Measurements from ENCODE around the gene CSTPP1. TPM values are rescaled to one million over a fixed set of nuclear protein-coding genes. Genes with fewer than 3 reads are reported as not detected.

CSTPP1 gene
- total RNA-seq, 4 donors from 2014 or later = 19.1 to 27.0 (median 21.8) TPM

- H3K27me3 ChIP-seq = no peaks in the 10 kb centered on the region
- no peaks in the 10 kb centered on the region for H3K36me3 ChIP-seq
- TF ChIP-seq, protein P1, sequence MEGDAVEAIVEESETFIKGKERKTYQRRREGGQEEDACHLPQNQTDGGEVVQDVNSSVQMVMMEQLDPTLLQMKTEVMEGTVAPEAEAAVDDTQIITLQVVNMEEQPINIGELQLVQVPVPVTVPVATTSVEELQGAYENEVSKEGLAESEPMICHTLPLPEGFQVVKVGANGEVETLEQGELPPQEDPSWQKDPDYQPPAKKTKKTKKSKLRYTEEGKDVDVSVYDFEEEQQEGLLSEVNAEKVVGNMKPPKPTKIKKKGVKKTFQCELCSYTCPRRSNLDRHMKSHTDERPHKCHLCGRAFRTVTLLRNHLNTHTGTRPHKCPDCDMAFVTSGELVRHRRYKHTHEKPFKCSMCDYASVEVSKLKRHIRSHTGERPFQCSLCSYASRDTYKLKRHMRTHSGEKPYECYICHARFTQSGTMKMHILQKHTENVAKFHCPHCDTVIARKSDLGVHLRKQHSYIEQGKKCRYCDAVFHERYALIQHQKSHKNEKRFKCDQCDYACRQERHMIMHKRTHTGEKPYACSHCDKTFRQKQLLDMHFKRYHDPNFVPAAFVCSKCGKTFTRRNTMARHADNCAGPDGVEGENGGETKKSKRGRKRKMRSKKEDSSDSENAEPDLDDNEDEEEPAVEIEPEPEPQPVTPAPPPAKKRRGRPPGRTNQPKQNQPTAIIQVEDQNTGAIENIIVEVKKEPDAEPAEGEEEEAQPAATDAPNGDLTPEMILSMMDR (IDR thresholded peaks at IDR 0.05) = no peak
- no peak for TF ChIP-seq POLR2AphosphoS5 (IDR thresholded peaks at IDR 0.05)
- no peak for TF ChIP-seq POLR2A (IDR thresholded peaks at IDR 0.05)
- no peak for TF ChIP-seq EP300 (IDR thresholded peaks at IDR 0.05)
- no peaks in the 10 kb centered on the region for H3K9me3 ChIP-seq
- no peaks in the 10 kb centered on the region for H3K4me1 ChIP-seq
- no peak overlapping the region for H3K4me3 ChIP-seq
- ATAC-seq = no peak
- H3K27ac ChIP-seq = no peak overlapping the region
- WGBS, 2 donors (ENCODE audit: low coverage in 1 of 2) = 60 to 70% methylated on average over 2 of the region's 2 CpGs
Observed at GRCh38 chr11:47127213-47127612, 190.7 kb downstream of the CSTPP1 start.

- ATAC-seq = no peak
- no peak overlapping the region for H3K27ac ChIP-seq
- no peaks in the 10 kb centered on the region for H3K36me3 ChIP-seq
- no peak overlapping the region for H3K4me3 ChIP-seq
- TF ChIP-seq EP300 (IDR thresholded peaks at IDR 0.05) (no peak), POLR2A (IDR thresholded peaks at IDR 0.05) (no peak), POLR2AphosphoS5 (IDR thresholded peaks at IDR 0.05) (no peak)
- TF ChIP-seq, protein P1 (IDR thresholded peaks at IDR 0.05) = no peak
- no peaks in the 10 kb centered on the region for H3K27me3 ChIP-seq
- 58% methylated on average over 2 of the region's 3 CpGs; no CpG with 5 or more reads in 1 of the 2 donors for WGBS, 2 donors (ENCODE audit: low coverage in 1 of 2)
- H3K9me3 ChIP-seq = no peaks in the 10 kb centered on the region
- no peaks in the 10 kb centered on the region for H3K4me1 ChIP-seq
Observed at GRCh38 chr11:47130543-47130942, 194.0 kb downstream of the CSTPP1 start.

GRCh38 chr11:47131136-47131535, 194.6 kb downstream of the CSTPP1 start:
- Histone ChIP-seq H3K4me1 (no peaks in the 10 kb centered on the region), H3K27me3 (no peaks in the 10 kb centered on the region), H3K9me3 (no peaks in the 10 kb centered on the region), H3K36me3 (no peaks in the 10 kb centered on the region), H3K27ac (no peak overlapping the region), H3K4me3 (no peak overlapping the region)
- no peak for TF ChIP-seq EP300 (IDR thresholded peaks at IDR 0.05)
- no peak for TF ChIP-seq POLR2A (IDR thresholded peaks at IDR 0.05)
- TF ChIP-seq POLR2AphosphoS5 (IDR thresholded peaks at IDR 0.05) = no peak
- TF ChIP-seq, protein P1 (IDR thresholded peaks at IDR 0.05) = no peak
- ATAC-seq = no peak
- WGBS, 2 donors (ENCODE audit: low coverage in 1 of 2) = 100% methylated on average over 1 of the region's 2 CpGs; no CpG with 5 or more reads in 1 of the 2 donors

DNA sequence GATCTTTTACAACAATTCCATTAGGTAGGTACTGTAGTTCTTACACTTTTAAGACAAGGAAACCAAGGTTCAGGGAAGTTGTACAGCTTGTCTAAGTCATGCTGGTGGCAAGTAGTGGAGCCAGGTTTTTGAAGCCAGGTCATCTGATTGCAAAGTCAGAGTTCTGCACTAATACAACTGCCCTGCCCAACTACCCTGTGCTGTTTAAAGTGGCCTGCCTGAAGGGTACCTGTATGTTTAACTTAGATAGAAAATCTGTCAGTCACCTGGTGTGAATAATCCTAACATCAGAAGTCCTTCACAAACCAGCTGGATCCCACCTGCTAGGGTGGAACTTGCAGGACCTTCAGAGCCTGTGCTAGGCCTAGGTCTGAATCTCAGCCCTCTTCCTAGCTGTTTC, 195.9 kb downstream of the CSTPP1 start:
- Histone ChIP-seq H3K4me1 (no peaks in the 10 kb centered on the region), H3K27ac (no peak overlapping the region), H3K27me3 (no peaks in the 10 kb centered on the region), H3K4me3 (no peak overlapping the region), H3K36me3 (peaks cover 0 to 5% of the 10 kb centered on the region in 2 donors), H3K9me3 (no peaks in the 10 kb centered on the region)
- no peak for TF ChIP-seq POLR2AphosphoS5 (IDR thresholded peaks at IDR 0.05)
- no peak for TF ChIP-seq POLR2A (IDR thresholded peaks at IDR 0.05)
- no peak for TF ChIP-seq EP300 (IDR thresholded peaks at IDR 0.05)
- TF ChIP-seq, protein P1 (IDR thresholded peaks at IDR 0.05) = no peak
- ATAC-seq = no peak

DNA sequence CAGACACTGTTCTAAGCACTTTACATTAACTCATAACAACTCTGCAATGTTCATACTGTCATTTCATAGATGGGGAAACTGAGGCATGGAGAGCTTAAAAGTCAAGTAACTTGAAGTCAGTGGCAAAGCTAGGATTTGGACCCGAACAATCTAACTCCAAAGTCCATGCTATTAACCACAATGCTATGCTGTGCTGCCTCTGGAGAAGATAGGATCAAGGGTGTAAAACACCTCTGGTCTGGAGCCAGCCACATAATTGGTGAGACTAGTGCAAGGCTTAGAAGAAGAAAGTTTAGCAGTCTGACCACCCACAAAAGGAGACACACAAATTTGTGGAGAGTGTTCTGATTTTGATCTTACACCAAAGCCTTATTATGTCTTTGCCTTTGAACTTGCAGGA, 196.4 kb downstream of the CSTPP1 start:
- no peaks in the 10 kb centered on the region for H3K27me3 ChIP-seq
- H3K27ac ChIP-seq = no peak overlapping the region
- H3K4me1 ChIP-seq = no peaks in the 10 kb centered on the region
- H3K36me3 ChIP-seq = peaks cover 0 to 10% of the 10 kb centered on the region in 2 donors
- H3K9me3 ChIP-seq = no peaks in the 10 kb centered on the region
- 100% methylated on average over 1 of the region's 1 CpG for WGBS, 2 donors (ENCODE audit: low coverage in 1 of 2)
- ATAC-seq = no peak
- TF ChIP-seq EP300 (IDR thresholded peaks at IDR 0.05) = no peak
- TF ChIP-seq, protein P1 (IDR thresholded peaks at IDR 0.05) = no peak
- TF ChIP-seq POLR2A (IDR thresholded peaks at IDR 0.05) = no peak
- no peak for TF ChIP-seq POLR2AphosphoS5 (IDR thresholded peaks at IDR 0.05)
- no peak overlapping the region for H3K4me3 ChIP-seq

Data from gastroesophageal sphincter (tissue), 4 donors.